ENCODE measurements around the gene GTPBP4.

DNA sequence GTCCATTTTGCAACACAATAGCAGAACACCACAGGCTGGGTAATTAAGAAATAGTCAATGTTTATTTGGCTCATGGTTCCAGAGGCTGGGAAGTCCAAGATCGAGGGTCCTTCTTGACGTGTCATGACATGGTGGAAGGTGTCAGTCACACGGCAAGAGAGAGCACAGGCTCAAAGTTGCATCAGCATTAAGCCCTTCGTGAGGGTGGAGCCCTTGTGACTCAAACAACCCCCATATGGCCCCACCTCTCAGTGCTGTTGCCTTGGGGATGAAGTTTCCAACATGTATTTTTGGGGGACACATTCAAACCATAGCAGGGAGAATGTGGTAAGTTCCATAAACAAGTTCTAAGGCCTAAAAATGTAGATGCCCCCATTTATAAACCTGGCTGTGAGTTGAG, 24.6 kb upstream of the GTPBP4 start:
- TF ChIP-seq CTCF (conservative IDR thresholded peaks at IDR 0.05 in 1 of 2, IDR thresholded peaks at IDR 0.05 in 1 of 2; ENCODE audit: low read depth in 1 of 2, low read length in 2 of 2), result no peak
- TF ChIP-seq EZH2 (IDR thresholded peaks at IDR 0.05; ENCODE audit: low read length, missing control alignments), result no peak
